DND-41 (cell line): ENCODE results near the gene EDC3.

Experiments used
- EZH2 ChIP-seq: IDR thresholded peaks from 3 replicates; pipeline ENCODE4 v1.6.1; 2012; ENCODE audit warnings: borderline replicate concordance, low read depth, mild to moderate bottlenecking, moderate library complexity, low read length, inconsistent platforms; ENCODE audit not compliant: severe bottlenecking
- TF ChIP-seq, protein P1 (sequence below): IDR thresholded peaks from 2 replicates; pipeline ENCODE4 v1.5.1; 2012; ENCODE audit warnings: borderline replicate concordance, low read length, moderate library complexity, mild to moderate bottlenecking; ENCODE audit not compliant: poor library complexity, severe bottlenecking; ENCODE audit errors: extremely low read depth

DNA sequence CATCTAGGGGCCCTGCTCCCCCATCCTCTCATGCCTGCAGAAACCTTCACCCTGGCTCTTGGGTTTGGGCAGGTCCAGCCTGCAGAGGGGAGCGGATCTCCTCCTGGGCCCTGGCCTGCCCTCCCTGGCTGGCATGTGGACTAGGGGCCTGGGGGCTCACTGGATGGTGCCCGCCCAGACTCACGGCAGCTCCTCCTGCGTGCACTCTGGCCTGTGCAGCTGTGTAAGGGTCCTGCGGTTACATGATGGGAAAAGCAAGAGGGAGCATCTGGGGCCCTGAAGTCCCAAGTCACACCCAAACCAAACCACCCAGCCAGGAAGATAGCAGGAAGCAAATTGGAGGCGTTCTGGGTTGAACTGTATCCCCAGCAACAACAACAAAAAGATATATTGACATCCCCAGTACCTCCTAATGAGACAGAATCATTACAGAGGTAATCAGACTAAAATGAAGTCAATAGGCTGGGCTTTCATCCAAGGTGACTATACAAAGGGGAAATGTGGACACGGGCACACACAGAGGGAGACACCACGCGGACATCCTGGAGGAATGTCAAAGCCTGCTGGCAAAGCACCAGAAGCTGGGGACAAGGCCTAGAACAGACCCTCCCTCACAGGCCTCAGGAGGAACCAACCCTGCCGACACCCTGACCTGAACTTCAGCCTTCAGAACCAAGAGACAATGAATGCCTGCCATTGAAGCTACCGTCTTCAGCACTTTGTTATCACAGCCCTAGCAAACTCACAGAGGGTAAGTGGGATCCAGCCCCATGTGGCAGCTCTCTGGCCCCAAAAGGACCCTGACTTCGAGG, 90.6 kb downstream of the EDC3 start:
- TF ChIP-seq, protein P1, sequence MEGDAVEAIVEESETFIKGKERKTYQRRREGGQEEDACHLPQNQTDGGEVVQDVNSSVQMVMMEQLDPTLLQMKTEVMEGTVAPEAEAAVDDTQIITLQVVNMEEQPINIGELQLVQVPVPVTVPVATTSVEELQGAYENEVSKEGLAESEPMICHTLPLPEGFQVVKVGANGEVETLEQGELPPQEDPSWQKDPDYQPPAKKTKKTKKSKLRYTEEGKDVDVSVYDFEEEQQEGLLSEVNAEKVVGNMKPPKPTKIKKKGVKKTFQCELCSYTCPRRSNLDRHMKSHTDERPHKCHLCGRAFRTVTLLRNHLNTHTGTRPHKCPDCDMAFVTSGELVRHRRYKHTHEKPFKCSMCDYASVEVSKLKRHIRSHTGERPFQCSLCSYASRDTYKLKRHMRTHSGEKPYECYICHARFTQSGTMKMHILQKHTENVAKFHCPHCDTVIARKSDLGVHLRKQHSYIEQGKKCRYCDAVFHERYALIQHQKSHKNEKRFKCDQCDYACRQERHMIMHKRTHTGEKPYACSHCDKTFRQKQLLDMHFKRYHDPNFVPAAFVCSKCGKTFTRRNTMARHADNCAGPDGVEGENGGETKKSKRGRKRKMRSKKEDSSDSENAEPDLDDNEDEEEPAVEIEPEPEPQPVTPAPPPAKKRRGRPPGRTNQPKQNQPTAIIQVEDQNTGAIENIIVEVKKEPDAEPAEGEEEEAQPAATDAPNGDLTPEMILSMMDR, result no peak
- no peak for TF ChIP-seq EZH2
